ENCODE data around the gene GEN1.

Gene GEN1

DNA sequence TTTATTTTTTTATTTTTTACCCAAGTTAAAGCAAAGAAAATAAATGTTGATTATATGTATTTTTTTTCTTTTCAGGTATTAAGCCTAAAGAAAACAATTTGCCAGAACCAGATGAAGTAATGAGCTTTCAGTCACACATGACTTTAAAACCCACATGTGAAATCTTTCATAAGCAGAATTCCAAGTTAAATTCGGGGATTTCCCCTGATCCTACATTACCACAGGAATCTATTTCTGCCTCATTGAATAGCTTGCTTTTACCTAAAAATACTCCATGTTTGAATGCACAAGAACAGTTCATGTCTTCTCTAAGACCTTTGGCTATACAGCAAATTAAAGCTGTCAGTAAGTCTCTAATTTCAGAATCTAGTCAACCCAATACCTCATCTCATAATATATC, 26.6 kb downstream of the GEN1 start:
- no peaks in the 10 kb centered on the region for H3K27me3 ChIP-seq (ENCODE audit: insufficient read depth, low read length)
- no peaks in the 10 kb centered on the region for H3K79me2 ChIP-seq (ENCODE audit: control insufficient read depth, insufficient read depth, low read length, unreplicated experiment)
- no peaks in the 10 kb centered on the region for H3K4me1 ChIP-seq (ENCODE audit: control insufficient read depth, insufficient read depth, low read length, unreplicated experiment)
- no peak overlapping the region for H3K4me3 ChIP-seq (ENCODE audit: low read depth, low read length)
- no peak overlapping the region for H3K27ac ChIP-seq (ENCODE audit: low read depth, low read length)
- H2AFZ ChIP-seq (ENCODE audit: low read length, unreplicated experiment): no peak overlapping the region
- H3K36me3 ChIP-seq (ENCODE audit: insufficient read depth, low read length): peaks cover 29% of the 10 kb centered on the region

DNA sequence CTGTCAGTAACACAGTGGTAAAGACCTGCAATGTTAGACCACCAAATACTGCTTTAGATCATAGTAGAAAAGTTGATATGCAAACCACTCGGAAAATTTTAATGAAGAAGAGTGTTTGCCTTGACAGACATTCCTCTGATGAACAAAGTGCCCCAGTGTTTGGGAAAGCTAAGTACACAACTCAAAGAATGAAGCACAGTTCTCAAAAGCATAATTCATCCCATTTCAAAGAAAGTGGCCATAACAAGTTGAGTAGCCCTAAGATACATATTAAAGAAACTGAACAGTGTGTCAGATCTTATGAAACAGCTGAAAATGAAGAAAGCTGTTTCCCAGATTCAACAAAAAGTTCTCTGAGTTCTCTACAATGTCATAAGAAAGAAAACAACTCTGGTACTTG, 27.5 kb downstream of the GEN1 start:
- Histone ChIP-seq H3K4me3 (ENCODE audit: low read depth, low read length) (no peak overlapping the region), H2AFZ (ENCODE audit: low read length, unreplicated experiment) (no peak overlapping the region), H3K79me2 (ENCODE audit: control insufficient read depth, insufficient read depth, low read length, unreplicated experiment) (no peaks in the 10 kb centered on the region), H3K4me1 (ENCODE audit: control insufficient read depth, insufficient read depth, low read length, unreplicated experiment) (no peaks in the 10 kb centered on the region), H3K36me3 (ENCODE audit: insufficient read depth, low read length) (peaks cover 29% of the 10 kb centered on the region), H3K27ac (ENCODE audit: low read depth, low read length) (no peak overlapping the region), H3K27me3 (ENCODE audit: insufficient read depth, low read length) (no peaks in the 10 kb centered on the region)

DNA sequence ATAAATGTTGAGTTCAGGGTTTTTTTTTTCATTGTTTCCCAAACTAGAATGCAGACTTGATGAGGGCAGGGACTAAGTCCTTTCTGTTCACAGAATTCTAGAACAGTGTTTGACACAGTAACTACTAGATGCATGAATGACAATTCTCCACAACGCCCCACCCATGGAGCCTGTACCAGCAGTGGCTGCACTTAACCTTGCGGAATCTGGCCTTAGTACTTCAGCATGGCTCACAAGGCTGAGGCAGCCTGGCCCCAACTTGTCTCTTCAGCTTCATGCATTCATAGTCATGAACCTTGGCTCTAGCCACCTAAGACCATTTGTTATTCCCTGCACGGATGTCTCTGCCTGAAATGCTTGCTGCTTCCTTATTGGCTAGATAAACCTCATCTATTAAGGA, 32.8 kb downstream of the GEN1 start:
- Histone ChIP-seq H2AFZ (ENCODE audit: low read length, unreplicated experiment) (no peak overlapping the region), H3K27ac (ENCODE audit: low read depth, low read length) (no peak overlapping the region), H3K36me3 (ENCODE audit: insufficient read depth, low read length) (0 out of 2 replicates have a peak, but pooled peaks cover 4% of the 10 kb centered on the region), H3K4me3 (ENCODE audit: low read depth, low read length) (no peak overlapping the region), H3K79me2 (ENCODE audit: control insufficient read depth, insufficient read depth, low read length, unreplicated experiment) (no peaks in the 10 kb centered on the region), H3K27me3 (ENCODE audit: insufficient read depth, low read length) (peaks cover 14% of the 10 kb centered on the region), H3K4me1 (ENCODE audit: control insufficient read depth, insufficient read depth, low read length, unreplicated experiment) (no peaks in the 10 kb centered on the region)

DNA sequence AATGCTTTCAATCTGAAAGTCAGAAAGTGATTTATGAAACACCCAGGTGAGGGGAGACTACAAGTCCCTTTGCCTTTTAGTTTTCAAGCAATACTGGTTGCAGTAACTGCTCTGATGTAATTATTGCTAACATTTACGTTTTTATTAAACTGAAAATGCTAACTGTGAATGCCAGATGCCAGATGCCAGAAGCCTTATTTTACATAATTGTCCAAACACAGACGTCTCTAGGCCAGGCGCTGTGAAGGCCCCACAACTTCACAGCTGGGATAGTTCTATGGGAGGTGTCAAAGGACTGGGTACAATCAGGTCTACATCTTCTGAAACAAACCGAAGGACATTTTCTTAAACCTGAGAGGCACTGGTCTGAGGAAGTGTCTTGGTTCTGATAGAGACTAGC, 34.8 kb downstream of the GEN1 start:
- Histone ChIP-seq H3K27ac (ENCODE audit: low read depth, low read length) (no peak overlapping the region), H3K79me2 (ENCODE audit: control insufficient read depth, insufficient read depth, low read length, unreplicated experiment) (no peaks in the 10 kb centered on the region), H3K4me3 (ENCODE audit: low read depth, low read length) (no peak overlapping the region), H3K36me3 (ENCODE audit: insufficient read depth, low read length) (no peaks in the 10 kb centered on the region), H3K27me3 (ENCODE audit: insufficient read depth, low read length) (peaks cover 28% of the 10 kb centered on the region), H2AFZ (ENCODE audit: low read length, unreplicated experiment) (no peak overlapping the region), H3K4me1 (ENCODE audit: control insufficient read depth, insufficient read depth, low read length, unreplicated experiment) (no peaks in the 10 kb centered on the region)

DNA sequence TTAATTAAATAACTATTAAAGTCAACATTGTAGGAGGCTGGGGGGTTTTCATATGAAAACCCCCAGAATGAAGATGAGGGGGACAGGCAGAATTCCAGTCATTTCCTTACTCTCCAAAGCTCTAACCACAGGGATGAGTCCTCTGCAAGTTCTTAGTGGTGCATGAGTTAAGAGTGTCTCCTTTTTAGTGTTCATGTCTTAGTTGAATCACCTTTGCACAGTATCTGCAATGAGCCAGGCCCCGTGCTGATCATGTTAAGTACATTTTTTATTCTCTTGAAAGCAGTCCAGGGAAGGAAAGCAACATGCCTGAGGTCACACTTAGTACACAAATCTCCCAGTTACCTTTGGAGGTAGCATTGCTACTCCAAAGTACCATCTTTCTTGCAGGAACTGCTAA, 36.6 kb downstream of the GEN1 start:
- H2AFZ ChIP-seq (ENCODE audit: low read length, unreplicated experiment): no peak overlapping the region

DNA sequence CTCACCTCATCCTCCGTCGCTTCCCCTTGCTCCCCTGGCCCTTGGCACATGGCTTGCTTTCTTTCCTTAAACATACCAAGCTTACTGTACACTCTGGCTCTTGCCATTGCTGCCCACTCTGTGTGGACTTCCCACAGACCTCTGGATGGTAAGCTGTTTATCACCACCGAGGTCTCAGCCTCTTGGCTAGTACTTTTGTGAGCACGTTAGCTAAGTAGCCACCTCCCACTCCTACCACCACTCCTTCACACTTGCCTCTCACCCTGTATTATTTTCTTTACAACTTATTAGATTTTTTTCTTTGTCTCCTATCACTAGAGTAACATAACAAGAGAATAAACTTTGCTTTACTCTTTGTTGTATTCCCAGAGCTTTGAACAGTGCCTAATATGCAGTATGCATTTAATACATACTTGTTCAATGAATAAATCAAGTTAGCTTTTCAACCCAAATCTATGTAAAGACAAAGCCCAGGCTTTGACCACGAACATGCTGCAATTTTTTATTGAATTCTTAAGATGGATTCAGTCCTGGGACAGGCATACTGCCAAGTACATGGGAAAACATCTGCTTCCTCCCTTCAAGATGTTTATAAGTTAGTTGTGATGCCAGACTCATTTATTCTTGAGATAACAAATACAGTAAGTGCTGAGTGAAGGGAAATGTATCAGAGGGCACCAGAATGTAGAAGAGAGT, 37.3 kb downstream of the GEN1 start:
- Histone ChIP-seq H3K4me1 (ENCODE audit: control insufficient read depth, insufficient read depth, low read length, unreplicated experiment) (no peaks in the 10 kb centered on the region), H2AFZ (ENCODE audit: low read length, unreplicated experiment) (no peak overlapping the region), H3K4me3 (ENCODE audit: low read depth, low read length) (no peak overlapping the region), H3K27ac (ENCODE audit: low read depth, low read length) (no peak overlapping the region), H3K36me3 (ENCODE audit: insufficient read depth, low read length) (no peaks in the 10 kb centered on the region), H3K27me3 (ENCODE audit: insufficient read depth, low read length) (peaks cover 40% of the 10 kb centered on the region), H3K79me2 (ENCODE audit: control insufficient read depth, insufficient read depth, low read length, unreplicated experiment) (no peaks in the 10 kb centered on the region)

More for the DNA sequence above, 36.6 kb downstream of the GEN1 start:
- Histone ChIP-seq H3K27me3 (ENCODE audit: insufficient read depth, low read length) (peaks cover 40% of the 10 kb centered on the region), H3K27ac (ENCODE audit: low read depth, low read length) (no peak overlapping the region), H3K4me3 (ENCODE audit: low read depth, low read length) (no peak overlapping the region), H3K36me3 (ENCODE audit: insufficient read depth, low read length) (no peaks in the 10 kb centered on the region), H3K79me2 (ENCODE audit: control insufficient read depth, insufficient read depth, low read length, unreplicated experiment) (no peaks in the 10 kb centered on the region), H3K4me1 (ENCODE audit: control insufficient read depth, insufficient read depth, low read length, unreplicated experiment) (no peaks in the 10 kb centered on the region)

DNA sequence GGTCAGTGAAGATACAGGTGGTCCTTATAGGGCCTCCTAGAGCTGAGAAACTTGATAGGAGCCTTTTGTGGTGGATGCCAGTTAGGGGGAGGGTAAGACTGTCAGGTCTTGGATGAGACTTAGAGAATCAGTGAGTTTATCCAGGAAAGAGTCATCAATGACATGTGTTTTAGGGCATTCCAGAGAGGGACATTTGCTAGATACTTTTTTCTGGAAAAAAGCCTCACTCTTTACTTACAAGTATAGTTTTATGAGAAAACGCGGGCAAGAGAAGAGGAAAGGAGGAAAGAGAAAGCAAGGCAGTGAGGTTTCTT, 37.8 kb downstream of the GEN1 start:
- H3K27ac ChIP-seq (ENCODE audit: low read depth, low read length): no peak overlapping the region
- peaks cover 40% of the 10 kb centered on the region for H3K27me3 ChIP-seq (ENCODE audit: insufficient read depth, low read length)
- no peak overlapping the region for H2AFZ ChIP-seq (ENCODE audit: low read length, unreplicated experiment)
- no peaks in the 10 kb centered on the region for H3K4me1 ChIP-seq (ENCODE audit: control insufficient read depth, insufficient read depth, low read length, unreplicated experiment)
- H3K36me3 ChIP-seq (ENCODE audit: insufficient read depth, low read length): no peaks in the 10 kb centered on the region
- no peak overlapping the region for H3K4me3 ChIP-seq (ENCODE audit: low read depth, low read length)
- H3K79me2 ChIP-seq (ENCODE audit: control insufficient read depth, insufficient read depth, low read length, unreplicated experiment): no peaks in the 10 kb centered on the region

DNA sequence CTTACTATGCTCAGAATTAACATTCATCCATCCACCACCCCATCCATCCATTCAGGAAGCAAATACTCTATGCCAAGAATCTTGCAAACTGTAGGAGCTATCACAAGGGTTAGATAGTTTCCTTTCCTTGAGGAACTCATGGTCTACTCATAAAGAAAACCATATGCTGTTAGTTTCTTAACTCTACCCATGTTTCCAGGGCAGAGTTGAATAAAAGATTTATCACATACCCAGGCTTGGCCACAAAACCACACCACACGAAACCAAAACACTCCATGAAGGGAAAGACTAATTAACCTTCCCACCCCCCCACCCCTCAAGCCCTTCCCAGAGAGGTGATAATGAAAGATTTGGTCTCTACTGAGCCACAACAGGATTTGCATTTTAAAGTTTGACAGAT, 38.6 kb downstream of the GEN1 start:
- H3K4me3 ChIP-seq (ENCODE audit: low read depth, low read length): no peak overlapping the region
- H3K27me3 ChIP-seq (ENCODE audit: insufficient read depth, low read length): peaks cover 40% of the 10 kb centered on the region
- no peak overlapping the region for H2AFZ ChIP-seq (ENCODE audit: low read length, unreplicated experiment)
- H3K27ac ChIP-seq (ENCODE audit: low read depth, low read length): no peak overlapping the region
- H3K79me2 ChIP-seq (ENCODE audit: control insufficient read depth, insufficient read depth, low read length, unreplicated experiment): no peaks in the 10 kb centered on the region
- H3K4me1 ChIP-seq (ENCODE audit: control insufficient read depth, insufficient read depth, low read length, unreplicated experiment): no peaks in the 10 kb centered on the region
- H3K36me3 ChIP-seq (ENCODE audit: insufficient read depth, low read length): no peaks in the 10 kb centered on the region

DNA sequence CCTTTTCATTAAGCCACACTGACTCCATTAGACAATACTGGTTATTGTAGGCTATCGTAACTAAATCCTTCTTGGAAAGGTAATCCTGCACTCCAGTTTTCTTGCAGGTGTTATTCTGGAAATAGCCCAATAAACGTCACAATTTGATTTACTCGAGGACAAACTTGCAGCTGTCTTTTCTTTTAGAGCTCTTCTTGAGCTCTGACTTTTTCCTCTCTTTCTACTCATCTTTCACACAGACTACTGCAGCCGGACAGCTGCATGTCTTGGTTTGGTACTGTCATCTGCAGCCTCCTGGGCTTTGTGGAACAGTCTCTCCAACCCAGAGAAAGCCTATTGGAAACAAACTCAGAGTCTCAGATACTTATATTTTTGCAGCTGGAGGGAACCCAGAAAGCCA, 39.4 kb downstream of the GEN1 start:
- peaks cover 38% of the 10 kb centered on the region for H3K27me3 ChIP-seq (ENCODE audit: insufficient read depth, low read length)
- H3K79me2 ChIP-seq (ENCODE audit: control insufficient read depth, insufficient read depth, low read length, unreplicated experiment): no peaks in the 10 kb centered on the region
- H3K4me3 ChIP-seq (ENCODE audit: low read depth, low read length): no peak overlapping the region
- no peaks in the 10 kb centered on the region for H3K36me3 ChIP-seq (ENCODE audit: insufficient read depth, low read length)
- no peaks in the 10 kb centered on the region for H3K4me1 ChIP-seq (ENCODE audit: control insufficient read depth, insufficient read depth, low read length, unreplicated experiment)
- no peak overlapping the region for H3K27ac ChIP-seq (ENCODE audit: low read depth, low read length)
- no peak overlapping the region for H2AFZ ChIP-seq (ENCODE audit: low read length, unreplicated experiment)

DNA sequence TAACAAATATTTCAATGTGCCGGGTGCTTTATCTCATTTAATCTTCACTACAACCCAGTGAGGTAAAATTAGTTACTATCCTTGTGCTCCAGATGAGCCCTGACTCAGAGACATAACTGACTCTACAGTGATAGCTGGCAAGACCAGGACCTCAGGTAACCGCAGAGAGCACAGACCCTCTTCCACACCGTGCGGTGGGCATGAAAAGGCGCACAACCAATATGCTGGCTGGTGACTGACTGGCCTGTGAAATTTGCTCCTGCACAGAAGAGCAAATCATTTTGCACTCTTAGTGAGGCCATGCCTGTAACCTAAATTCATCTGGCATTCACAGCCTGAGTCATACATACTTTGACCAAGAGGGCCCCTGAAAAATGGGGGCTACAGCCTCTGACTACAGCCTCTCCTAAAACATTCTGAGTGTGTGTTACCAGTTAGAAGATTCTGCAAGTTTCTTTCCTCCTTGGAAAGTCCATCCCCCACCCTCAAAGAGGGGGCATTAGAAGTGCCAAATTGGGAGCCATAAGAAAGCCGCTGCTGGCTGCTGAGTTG, 39.9 kb downstream of the GEN1 start:
- H3K36me3 ChIP-seq (ENCODE audit: insufficient read depth, low read length): no peaks in the 10 kb centered on the region
- H2AFZ ChIP-seq (ENCODE audit: low read length, unreplicated experiment): no peak overlapping the region
- H3K4me1 ChIP-seq (ENCODE audit: control insufficient read depth, insufficient read depth, low read length, unreplicated experiment): no peaks in the 10 kb centered on the region
- peaks cover 42% of the 10 kb centered on the region for H3K27me3 ChIP-seq (ENCODE audit: insufficient read depth, low read length)
- no peaks in the 10 kb centered on the region for H3K79me2 ChIP-seq (ENCODE audit: control insufficient read depth, insufficient read depth, low read length, unreplicated experiment)
- H3K27ac ChIP-seq (ENCODE audit: low read depth, low read length): no peak overlapping the region
- no peak overlapping the region for H3K4me3 ChIP-seq (ENCODE audit: low read depth, low read length)

DNA sequence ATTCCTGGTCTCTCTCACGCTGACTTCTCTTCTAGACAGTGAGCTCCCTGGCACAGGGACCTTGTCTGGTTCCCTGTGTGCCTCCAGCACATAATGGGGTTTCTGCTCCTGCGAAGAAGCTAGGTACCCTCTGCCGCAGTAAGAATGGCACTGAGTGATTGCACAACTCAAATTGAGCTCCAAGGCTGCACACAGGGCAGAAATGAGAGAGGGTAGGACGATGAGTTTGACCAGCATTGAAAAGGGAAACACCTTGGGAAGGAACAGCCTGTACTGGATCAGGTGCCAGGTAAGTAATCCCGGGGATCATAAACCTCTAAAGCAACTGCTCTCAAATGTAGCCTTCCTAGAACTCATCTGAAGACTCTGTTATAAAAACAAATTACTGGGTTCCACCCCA, 41.4 kb downstream of the GEN1 start:
- Histone ChIP-seq H2AFZ (ENCODE audit: low read length, unreplicated experiment) (no peak overlapping the region), H3K4me1 (ENCODE audit: control insufficient read depth, insufficient read depth, low read length, unreplicated experiment) (no peaks in the 10 kb centered on the region), H3K36me3 (ENCODE audit: insufficient read depth, low read length) (no peaks in the 10 kb centered on the region), H3K27me3 (ENCODE audit: insufficient read depth, low read length) (peaks cover 56% of the 10 kb centered on the region), H3K4me3 (ENCODE audit: low read depth, low read length) (no peak overlapping the region), H3K27ac (ENCODE audit: low read depth, low read length) (no peak overlapping the region), H3K79me2 (ENCODE audit: control insufficient read depth, insufficient read depth, low read length, unreplicated experiment) (no peaks in the 10 kb centered on the region)

All from ACC112 (cell line).